HEK293 (cell line): ENCODE results near the gene TULP1.
A peak's percentile ranks its signal among the peaks of the same experiment; 100 is the strongest.

Experiments
- BCL11B ChIP-seq: fragments of 450-650 bp; formaldehyde crosslinking; IDR thresholded peaks from 2 replicates; pipeline ENCODE4 v1.5.1; 2016; ENCODE audit warnings: low read depth, missing biosample characterization, missing genetic modification characterization
- HOXA7 ChIP-seq: sonication (generic); formaldehyde crosslinking; IDR thresholded peaks from 2 replicates; pipeline ENCODE4 v1.8.1; 2022; ENCODE audit warnings: missing genetic modification reagents, borderline replicate concordance
- KLF1 ChIP-seq: fragments of 450-650 bp; formaldehyde crosslinking; IDR thresholded peaks from 2 replicates; pipeline ENCODE4 v1.5.1; 2016; ENCODE audit warnings: missing biosample characterization, missing genetic modification characterization
- MZF1 ChIP-seq: fragments of 450-650 bp; formaldehyde crosslinking; IDR thresholded peaks from 2 replicates; pipeline ENCODE4 v1.5.1; 2017; ENCODE audit warnings: missing biosample characterization, missing genetic modification characterization, borderline replicate concordance
- OVOL3 ChIP-seq: fragments of 450-650 bp; formaldehyde crosslinking; IDR thresholded peaks from 2 replicates; pipeline ENCODE4 v1.5.1; 2016; ENCODE audit warnings: missing biosample characterization, missing genetic modification characterization
- RBAK ChIP-seq: fragments of 450-650 bp; formaldehyde crosslinking; IDR thresholded peaks from 2 replicates; pipeline ENCODE4 v1.5.1; 2016; ENCODE audit warnings: missing biosample characterization, missing genetic modification characterization
- SALL2 ChIP-seq: fragments of 450-650 bp; formaldehyde crosslinking; IDR thresholded peaks from 2 replicates; pipeline ENCODE4 v1.5.0; 2017; ENCODE audit warnings: missing biosample characterization, mild to moderate bottlenecking, missing genetic modification characterization, borderline replicate concordance
- ZBTB20 ChIP-seq: fragments of 450-650 bp; formaldehyde crosslinking; IDR thresholded peaks from 2 replicates; pipeline ENCODE4 v1.5.1; 2016; ENCODE audit warnings: missing biosample characterization, missing genetic modification characterization
- ZEB2 ChIP-seq: fragments of 450-650 bp; formaldehyde crosslinking; IDR thresholded peaks from 2 replicates; pipeline ENCODE4 v1.5.1; 2016; ENCODE audit warnings: missing biosample characterization, missing genetic modification characterization
- ZFP69B ChIP-seq: fragments of 450-650 bp; formaldehyde crosslinking; IDR thresholded peaks from 2 replicates; pipeline ENCODE4 v1.5.1; 2016; ENCODE audit warnings: missing biosample characterization, missing genetic modification characterization
- ZNF121 ChIP-seq: fragments of 450-650 bp; formaldehyde crosslinking; IDR thresholded peaks from 2 replicates; pipeline ENCODE4 v1.5.1; 2016; ENCODE audit warnings: missing biosample characterization, missing genetic modification characterization
- ZNF354C ChIP-seq: fragments of 450-650 bp; formaldehyde crosslinking; IDR thresholded peaks from 2 replicates; pipeline ENCODE4 v1.5.1; 2016; ENCODE audit warnings: missing biosample characterization, missing genetic modification characterization, low read depth, borderline replicate concordance
- ZNF433 ChIP-seq: fragments of 450-650 bp; formaldehyde crosslinking; IDR thresholded peaks from 2 replicates; pipeline ENCODE4 v1.5.1; 2016; ENCODE audit warnings: missing biosample characterization, missing genetic modification characterization, low read depth
- ZNF560 ChIP-seq: fragments of 450-650 bp; formaldehyde crosslinking; IDR thresholded peaks from 2 replicates; pipeline ENCODE4 v1.5.1; 2017; ENCODE audit warnings: missing biosample characterization, missing genetic modification characterization, borderline replicate concordance
- ZNF610 ChIP-seq: fragments of 450-650 bp; formaldehyde crosslinking; IDR thresholded peaks from 2 replicates; pipeline ENCODE4 v1.5.1; 2016; ENCODE audit warnings: missing biosample characterization, missing genetic modification characterization, borderline replicate concordance
- ZNF654 ChIP-seq: fragments of 450-650 bp; formaldehyde crosslinking; IDR thresholded peaks from 2 replicates; pipeline ENCODE4 v1.5.1; 2016; ENCODE audit warnings: low read depth, missing biosample characterization, missing genetic modification characterization
- ZNF660 ChIP-seq: fragments of 450-650 bp; IDR thresholded peaks from 2 replicates; pipeline ENCODE4 v1.5.1; 2018; ENCODE audit warnings: missing biosample characterization, mild to moderate bottlenecking, missing genetic modification characterization
- ZNF701 ChIP-seq: fragments of 450-650 bp; formaldehyde crosslinking; IDR thresholded peaks from 2 replicates; pipeline ENCODE4 v1.5.1; 2016; ENCODE audit warnings: missing biosample characterization, missing genetic modification characterization
- ZNF837 ChIP-seq: fragments of 450-650 bp; formaldehyde crosslinking; IDR thresholded peaks from 2 replicates; pipeline ENCODE4 v1.5.1; 2016; ENCODE audit warnings: missing biosample characterization, missing genetic modification characterization
- TF ChIP-seq, protein P1 (sequence below): fragments of 450-650 bp; formaldehyde crosslinking; conservative IDR thresholded peaks from 2 replicates; pipeline ENCODE4 v1.5.1; 2016; ENCODE audit warnings: low read depth, missing biosample characterization, missing genetic modification characterization
- TF ChIP-seq, protein P2 (sequence below): fragments of 450-650 bp; formaldehyde crosslinking; IDR thresholded peaks from 2 replicates; pipeline ENCODE4 v1.5.1; 2016; ENCODE audit warnings: missing biosample characterization, missing genetic modification characterization
- TF ChIP-seq, protein P3 (sequence below): fragments of 450-650 bp; formaldehyde crosslinking; IDR thresholded peaks from 2 replicates; pipeline ENCODE4 v1.5.1; 2017; ENCODE audit warnings: missing biosample characterization, missing genetic modification characterization
- TF ChIP-seq, protein P4 (sequence below): fragments of 450-650 bp; formaldehyde crosslinking; IDR thresholded peaks from 2 replicates; pipeline ENCODE4 v1.5.1; 2016; ENCODE audit warnings: missing biosample characterization, missing genetic modification characterization
- TF ChIP-seq, protein P5 (sequence below): fragments of 450-650 bp; formaldehyde crosslinking; IDR thresholded peaks from 2 replicates; pipeline ENCODE4 v1.5.1; 2017; ENCODE audit warnings: missing biosample characterization, mild to moderate bottlenecking, missing genetic modification characterization, moderate library complexity
- TF ChIP-seq, protein P6 (sequence below): fragments of 450-650 bp; formaldehyde crosslinking; IDR thresholded peaks from 2 replicates; pipeline ENCODE4 v1.5.1; 2016; ENCODE audit warnings: missing biosample characterization, missing genetic modification characterization
- TF ChIP-seq, protein P7 (sequence below): fragments of 450-650 bp; IDR thresholded peaks from 2 replicates; pipeline ENCODE4 v1.5.1; 2018; ENCODE audit warnings: missing biosample characterization, mild to moderate bottlenecking, missing genetic modification characterization

Gene TULP1

DNA sequence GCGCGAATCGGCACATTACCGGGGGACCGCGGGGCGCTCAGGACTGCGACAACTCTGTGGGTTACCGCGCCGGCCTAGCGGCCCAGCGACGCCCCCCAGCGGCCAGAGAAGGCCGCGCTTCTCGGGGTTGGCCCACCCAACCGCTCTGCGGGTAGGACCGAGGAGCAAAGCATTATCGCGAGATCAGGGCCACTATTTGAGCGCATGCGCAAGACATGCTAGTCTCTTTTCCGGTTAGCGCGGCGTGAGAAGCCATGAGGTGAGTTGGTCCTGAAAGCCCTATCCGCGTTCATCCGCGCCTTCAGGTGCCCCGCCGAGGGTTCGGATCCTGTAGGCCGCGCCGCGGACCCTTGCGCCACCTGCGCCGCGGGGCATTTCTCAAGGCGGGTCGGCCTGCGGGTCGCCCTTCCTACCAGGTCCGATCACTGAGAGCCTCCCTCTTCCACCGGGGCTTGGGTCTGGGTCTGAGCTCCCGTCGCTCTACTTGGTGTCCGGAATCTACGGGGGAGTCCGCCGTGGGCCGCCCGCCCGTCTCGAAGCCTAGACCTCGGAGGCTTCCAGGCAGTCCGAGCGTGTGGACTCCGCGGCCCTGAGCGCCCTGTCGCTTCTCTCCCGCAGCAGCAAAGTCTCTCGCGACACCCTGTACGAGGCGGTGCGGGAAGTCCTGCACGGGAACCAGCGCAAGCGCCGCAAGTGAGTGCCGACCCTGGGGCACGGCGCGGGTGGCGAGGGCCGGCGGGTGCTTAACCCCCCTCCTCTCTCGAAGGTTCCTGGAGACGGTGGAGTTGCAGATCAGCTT lies 44.3 kb downstream of the TULP1 start, which contains the start of gene RPL10A (continued):
- peak; percentile 57; the same call in 1 of the 2 replicates for TF ChIP-seq ZNF121 (tag by site-specific recombination)
- peak; percentile 95; the same call in 1 of the 2 replicates for TF ChIP-seq ZNF660 (tag by site-specific recombination)
- TF ChIP-seq, protein P1, sequence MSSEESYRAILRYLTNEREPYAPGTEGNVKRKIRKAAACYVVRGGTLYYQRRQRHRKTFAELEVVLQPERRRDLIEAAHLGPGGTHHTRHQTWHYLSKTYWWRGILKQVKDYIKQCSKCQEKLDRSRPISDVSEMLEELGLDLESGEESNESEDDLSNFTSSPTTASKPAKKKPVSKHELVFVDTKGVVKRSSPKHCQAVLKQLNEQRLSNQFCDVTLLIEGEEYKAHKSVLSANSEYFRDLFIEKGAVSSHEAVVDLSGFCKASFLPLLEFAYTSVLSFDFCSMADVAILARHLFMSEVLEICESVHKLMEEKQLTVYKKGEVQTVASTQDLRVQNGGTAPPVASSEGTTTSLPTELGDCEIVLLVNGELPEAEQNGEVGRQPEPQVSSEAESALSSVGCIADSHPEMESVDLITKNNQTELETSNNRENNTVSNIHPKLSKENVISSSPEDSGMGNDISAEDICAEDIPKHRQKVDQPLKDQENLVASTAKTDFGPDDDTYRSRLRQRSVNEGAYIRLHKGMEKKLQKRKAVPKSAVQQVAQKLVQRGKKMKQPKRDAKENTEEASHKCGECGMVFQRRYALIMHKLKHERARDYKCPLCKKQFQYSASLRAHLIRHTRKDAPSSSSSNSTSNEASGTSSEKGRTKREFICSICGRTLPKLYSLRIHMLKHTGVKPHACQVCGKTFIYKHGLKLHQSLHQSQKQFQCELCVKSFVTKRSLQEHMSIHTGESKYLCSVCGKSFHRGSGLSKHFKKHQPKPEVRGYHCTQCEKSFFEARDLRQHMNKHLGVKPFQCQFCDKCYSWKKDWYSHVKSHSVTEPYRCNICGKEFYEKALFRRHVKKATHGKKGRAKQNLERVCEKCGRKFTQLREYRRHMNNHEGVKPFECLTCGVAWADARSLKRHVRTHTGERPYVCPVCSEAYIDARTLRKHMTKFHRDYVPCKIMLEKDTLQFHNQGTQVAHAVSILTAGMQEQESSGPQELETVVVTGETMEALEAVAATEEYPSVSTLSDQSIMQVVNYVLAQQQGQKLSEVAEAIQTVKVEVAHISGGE (tag by site-specific recombination): peak; percentile 54
- peak; percentile 70; the same call in 1 of the 2 replicates for TF ChIP-seq ZFP69B (tag by site-specific recombination)
- no peak for TF ChIP-seq ZNF701 (tag by site-specific recombination)
- no peak for TF ChIP-seq ZNF433 (tag by site-specific recombination)
- TF ChIP-seq, protein P2, sequence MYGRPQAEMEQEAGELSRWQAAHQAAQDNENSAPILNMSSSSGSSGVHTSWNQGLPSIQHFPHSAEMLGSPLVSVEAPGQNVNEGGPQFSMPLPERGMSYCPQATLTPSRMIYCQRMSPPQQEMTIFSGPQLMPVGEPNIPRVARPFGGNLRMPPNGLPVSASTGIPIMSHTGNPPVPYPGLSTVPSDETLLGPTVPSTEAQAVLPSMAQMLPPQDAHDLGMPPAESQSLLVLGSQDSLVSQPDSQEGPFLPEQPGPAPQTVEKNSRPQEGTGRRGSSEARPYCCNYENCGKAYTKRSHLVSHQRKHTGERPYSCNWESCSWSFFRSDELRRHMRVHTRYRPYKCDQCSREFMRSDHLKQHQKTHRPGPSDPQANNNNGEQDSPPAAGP (tag by site-specific recombination): peak; percentile 87
- TF ChIP-seq ZNF610: peak; percentile 43; the same call in 1 of the 2 replicates
- no peak for TF ChIP-seq ZNF354C (tag by site-specific recombination)
- TF ChIP-seq, protein P3, sequence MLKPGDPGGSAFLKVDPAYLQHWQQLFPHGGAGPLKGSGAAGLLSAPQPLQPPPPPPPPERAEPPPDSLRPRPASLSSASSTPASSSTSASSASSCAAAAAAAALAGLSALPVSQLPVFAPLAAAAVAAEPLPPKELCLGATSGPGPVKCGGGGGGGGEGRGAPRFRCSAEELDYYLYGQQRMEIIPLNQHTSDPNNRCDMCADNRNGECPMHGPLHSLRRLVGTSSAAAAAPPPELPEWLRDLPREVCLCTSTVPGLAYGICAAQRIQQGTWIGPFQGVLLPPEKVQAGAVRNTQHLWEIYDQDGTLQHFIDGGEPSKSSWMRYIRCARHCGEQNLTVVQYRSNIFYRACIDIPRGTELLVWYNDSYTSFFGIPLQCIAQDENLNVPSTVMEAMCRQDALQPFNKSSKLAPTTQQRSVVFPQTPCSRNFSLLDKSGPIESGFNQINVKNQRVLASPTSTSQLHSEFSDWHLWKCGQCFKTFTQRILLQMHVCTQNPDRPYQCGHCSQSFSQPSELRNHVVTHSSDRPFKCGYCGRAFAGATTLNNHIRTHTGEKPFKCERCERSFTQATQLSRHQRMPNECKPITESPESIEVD: no peak
- TF ChIP-seq BCL11B (tag by site-specific recombination): no peak
- TF ChIP-seq OVOL3 (tag by site-specific recombination): peak; percentile 71; the same call in 1 of the 2 replicates
- TF ChIP-seq, protein P4, sequence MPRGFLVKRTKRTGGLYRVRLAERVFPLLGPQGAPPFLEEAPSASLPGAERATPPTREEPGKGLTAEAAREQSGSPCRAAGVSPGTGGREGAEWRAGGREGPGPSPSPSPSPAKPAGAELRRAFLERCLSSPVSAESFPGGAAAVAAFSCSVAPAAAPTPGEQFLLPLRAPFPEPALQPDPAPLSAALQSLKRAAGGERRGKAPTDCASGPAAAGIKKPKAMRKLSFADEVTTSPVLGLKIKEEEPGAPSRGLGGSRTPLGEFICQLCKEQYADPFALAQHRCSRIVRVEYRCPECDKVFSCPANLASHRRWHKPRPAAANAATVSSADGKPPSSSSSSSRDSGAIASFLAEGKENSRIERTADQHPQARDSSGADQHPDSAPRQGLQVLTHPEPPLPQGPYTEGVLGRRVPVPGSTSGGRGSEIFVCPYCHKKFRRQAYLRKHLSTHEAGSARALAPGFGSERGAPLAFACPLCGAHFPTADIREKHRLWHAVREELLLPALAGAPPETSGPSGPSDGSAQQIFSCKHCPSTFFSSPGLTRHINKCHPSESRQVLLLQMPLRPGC: peak; percentile 62
- peak; percentile 69 for TF ChIP-seq ZNF654 (tag by site-specific recombination)
- TF ChIP-seq SALL2: no peak
- peak; percentile 35; the same call in 1 of the 2 replicates for TF ChIP-seq KLF1 (tag by site-specific recombination)
- TF ChIP-seq ZEB2 (tag by site-specific recombination): peak; percentile 93
- TF ChIP-seq MZF1: no peak
- TF ChIP-seq ZBTB20 (tag by site-specific recombination): peak; percentile 29; the same call in 1 of the 2 replicates
- TF ChIP-seq, protein P5, sequence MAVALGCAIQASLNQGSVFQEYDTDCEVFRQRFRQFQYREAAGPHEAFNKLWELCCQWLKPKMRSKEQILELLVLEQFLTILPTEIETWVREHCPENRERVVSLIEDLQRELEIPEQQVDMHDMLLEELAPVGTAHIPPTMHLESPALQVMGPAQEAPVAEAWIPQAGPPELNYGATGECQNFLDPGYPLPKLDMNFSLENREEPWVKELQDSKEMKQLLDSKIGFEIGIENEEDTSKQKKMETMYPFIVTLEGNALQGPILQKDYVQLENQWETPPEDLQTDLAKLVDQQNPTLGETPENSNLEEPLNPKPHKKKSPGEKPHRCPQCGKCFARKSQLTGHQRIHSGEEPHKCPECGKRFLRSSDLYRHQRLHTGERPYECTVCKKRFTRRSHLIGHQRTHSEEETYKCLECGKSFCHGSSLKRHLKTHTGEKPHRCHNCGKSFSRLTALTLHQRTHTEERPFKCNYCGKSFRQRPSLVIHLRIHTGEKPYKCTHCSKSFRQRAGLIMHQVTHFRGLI: no peak; the same call in none of the 2 replicates
- TF ChIP-seq ZNF837 (tag by site-specific recombination): no peak
- no peak for TF ChIP-seq RBAK (tag by site-specific recombination)
- TF ChIP-seq, protein P6, sequence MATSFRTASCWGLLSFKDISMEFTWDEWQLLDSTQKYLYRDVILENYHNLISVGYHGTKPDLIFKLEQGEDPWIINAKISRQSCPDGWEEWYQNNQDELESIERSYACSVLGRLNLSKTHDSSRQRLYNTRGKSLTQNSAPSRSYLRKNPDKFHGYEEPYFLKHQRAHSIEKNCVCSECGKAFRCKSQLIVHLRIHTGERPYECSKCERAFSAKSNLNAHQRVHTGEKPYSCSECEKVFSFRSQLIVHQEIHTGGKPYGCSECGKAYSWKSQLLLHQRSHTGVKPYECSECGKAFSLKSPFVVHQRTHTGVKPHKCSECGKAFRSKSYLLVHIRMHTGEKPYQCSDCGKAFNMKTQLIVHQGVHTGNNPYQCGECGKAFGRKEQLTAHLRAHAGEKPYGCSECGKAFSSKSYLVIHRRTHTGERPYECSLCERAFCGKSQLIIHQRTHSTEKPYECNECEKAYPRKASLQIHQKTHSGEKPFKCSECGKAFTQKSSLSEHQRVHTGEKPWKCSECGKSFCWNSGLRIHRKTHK (tag by site-specific recombination): no peak
- TF ChIP-seq ZNF560 (tag by site-specific recombination): no peak
- TF ChIP-seq, protein P7, sequence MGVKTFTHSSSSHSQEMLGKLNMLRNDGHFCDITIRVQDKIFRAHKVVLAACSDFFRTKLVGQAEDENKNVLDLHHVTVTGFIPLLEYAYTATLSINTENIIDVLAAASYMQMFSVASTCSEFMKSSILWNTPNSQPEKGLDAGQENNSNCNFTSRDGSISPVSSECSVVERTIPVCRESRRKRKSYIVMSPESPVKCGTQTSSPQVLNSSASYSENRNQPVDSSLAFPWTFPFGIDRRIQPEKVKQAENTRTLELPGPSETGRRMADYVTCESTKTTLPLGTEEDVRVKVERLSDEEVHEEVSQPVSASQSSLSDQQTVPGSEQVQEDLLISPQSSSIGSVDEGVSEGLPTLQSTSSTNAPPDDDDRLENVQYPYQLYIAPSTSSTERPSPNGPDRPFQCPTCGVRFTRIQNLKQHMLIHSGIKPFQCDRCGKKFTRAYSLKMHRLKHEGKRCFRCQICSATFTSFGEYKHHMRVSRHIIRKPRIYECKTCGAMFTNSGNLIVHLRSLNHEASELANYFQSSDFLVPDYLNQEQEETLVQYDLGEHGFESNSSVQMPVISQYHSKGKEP (tag by site-specific recombination): peak; percentile 58; the same call in 1 of the 2 replicates
- TF ChIP-seq HOXA7 (CRISPR knock-in tag): no peak
